GM18861 (cell line): ENCODE results near the gene DGAT2.
"Not testable (repeated sequence)": the region's sequence is repeated elsewhere in the genome, so short reads cannot be mapped to it uniquely, and the experiment has no call there.

Experiments used
- ATAC-seq: cut with Tn5 transposase; IDR thresholded peaks from one replicate; pipeline ENCODE4 v1.9.1; 2021; ENCODE audit not compliant: unreplicated experiment

DGAT2 gene

DNA sequence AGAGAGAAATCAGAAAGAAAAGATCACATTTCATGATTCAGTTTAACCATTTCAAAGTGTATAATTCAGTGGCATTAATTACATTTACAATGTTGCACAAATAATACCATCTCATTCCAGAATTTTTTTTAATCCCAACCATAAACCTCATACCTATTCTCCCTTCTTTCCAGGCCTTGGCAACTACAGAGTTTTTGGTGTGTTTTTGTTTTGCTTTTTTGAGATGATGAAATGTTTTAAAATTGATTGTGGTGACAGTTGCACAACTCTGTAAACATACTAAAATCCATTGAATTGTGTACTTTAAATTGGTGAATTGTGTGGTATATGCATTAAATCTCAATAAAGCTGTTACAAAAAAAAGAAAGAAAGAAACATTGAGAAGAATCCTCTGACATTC is 13.6 kb upstream of the DGAT2 start:
- not testable (repeated sequence) for ATAC-seq

DNA sequence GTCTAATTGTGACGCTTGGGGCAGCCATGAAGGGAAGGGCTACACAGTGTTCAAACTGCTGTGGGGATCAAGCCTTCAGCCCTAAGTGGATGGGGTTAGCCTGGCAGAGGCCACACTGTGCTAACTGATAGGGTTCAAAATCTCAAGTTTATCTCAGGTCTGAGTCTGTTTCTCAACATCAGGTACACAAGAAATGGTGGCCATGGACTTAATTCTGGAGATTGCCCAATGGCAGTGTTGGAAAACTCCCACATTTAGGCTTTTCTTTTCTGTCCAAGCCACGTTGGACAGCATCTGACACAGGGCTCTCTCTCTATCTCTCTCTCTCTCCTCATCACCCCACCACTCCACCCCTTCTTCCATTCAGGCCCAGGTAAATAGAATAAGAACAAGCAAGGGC is 10.9 kb upstream of the DGAT2 start:
- no peak for ATAC-seq

DNA sequence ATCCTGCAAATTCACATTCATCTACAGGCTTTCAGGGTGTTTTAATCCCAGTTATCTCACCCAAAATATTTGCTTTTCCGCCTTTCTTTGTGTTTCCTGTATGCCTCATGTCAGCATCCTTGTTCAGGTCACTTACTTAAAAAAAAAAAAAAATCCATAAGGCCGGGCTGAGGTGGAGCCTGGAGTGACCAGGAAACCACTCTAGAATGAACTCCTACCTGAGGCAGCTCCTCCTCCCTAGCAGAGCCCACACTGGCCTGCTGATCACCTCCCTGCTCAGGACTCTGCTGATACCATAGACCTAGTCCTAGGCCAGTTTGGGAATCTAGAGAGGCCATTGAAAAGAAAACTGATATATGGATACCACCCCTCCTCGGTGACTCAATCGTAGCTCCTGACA is 8.7 kb upstream of the DGAT2 start:
- ATAC-seq = no peak

DNA sequence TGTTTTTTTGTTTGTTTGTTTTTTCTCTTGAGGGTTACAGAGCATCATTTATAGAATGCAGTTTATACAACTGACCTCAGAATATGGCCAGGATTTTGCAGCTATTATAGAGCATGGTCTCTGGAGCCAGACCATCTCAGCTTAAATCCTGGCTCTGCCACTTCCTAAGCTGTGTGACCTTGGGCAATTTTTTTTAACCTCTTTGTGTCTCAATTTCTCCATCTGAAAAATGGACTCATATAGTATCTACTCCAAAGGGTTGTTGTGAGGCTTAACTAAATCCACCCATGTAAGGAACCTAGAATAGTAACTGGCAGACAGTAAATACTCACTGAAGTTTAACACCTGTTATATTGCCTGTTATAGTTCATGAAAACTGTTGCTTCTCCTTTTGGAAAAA is 8.3 kb upstream of the DGAT2 start:
- no peak for ATAC-seq

DNA sequence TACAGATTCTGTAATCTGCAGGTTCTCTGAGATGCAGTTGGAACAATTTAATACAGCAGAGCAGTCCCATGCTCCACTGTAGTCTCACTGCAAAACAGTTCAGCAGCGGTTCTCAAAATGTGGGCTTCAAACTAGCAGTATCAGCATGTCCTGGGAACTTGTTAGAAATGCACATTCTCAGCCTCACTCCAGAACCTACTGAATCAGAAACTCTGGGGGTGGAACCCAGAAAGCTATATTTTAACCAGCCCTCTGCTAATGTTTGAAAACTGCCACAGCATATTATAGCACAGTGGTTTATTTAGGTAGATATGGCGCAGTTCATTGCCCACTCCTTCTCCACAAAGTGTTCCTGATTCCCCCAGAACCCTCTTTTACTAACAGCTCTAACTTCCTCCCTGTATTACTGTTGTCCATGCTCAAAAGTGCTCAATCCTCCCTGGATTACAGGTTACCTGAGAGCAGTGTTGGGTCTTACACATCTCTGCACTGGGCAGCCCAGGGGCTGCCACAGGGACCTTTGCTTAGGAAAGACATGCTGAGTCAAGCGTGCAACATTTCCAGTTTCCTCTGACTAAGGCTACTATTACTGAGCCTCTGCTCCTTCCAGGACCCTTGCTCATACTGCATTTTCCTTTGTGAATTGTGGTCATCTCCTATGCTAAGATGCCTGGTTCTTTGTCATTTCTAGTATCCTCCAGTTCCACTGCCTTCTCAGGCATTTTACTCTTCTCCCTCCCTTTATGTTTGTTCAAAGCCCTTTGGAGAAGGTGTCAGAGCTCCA is 7.7 kb upstream of the DGAT2 start:
- ATAC-seq = no peak

DNA sequence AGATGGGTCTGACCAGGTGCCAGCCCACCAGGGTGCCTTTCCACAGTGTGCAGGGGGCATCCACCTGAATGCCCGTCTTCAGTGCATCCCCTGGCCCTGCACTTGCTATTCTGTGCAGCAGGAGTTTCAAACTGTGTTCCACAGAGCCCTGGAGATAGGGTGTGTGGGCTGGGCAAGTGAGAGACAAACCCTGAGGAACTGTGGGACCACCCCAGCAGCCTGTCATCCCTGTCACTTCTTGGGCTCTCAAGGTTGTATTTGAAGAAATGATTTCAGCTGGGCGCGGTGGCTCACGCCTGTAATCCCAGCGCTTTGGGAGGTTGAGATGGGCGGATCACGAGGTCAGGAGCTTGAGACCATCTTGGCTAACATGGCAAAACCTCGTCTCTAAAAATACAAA is 6.4 kb upstream of the DGAT2 start:
- ATAC-seq = no peak

DNA sequence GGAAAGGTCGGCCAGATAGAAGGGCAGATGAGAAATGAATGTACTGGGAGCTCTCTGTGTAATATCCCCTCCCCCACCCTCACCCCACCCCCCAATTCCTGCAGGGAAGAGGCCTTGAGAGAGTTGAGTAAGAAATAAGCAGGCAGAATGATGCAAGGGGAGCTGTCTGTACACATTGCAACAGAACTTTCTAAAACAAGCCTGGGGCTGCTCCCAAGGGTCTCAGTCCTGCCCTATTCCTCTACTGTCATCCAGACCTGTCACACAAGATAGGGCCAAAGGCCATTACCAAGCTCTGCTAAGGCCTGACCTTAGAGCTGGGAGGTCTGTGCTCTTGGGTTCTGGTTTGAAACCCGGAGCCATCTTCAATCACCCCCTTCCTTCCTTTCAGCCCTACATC is 5.7 kb upstream of the DGAT2 start:
- no peak for ATAC-seq

DNA sequence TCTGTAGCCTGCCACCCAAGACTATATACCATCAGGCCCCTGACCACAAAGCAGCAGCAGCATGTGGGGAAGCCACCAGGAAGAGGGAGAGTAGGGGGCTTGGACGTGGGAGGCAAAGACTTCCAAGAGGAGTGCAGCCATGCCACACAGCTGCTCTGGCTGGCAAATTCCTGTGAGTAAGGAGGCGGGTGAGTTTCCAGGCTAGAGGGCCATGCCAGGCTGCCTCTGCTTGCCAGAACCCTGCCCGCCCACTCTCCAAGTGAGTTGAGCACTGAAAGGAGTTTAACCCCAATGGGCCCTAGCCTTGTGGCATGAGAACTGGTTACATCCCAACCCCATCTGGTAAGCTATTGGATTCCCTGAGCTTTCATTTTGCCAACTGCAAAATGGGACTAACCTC is 4.7 kb upstream of the DGAT2 start:
- no peak for ATAC-seq

DNA sequence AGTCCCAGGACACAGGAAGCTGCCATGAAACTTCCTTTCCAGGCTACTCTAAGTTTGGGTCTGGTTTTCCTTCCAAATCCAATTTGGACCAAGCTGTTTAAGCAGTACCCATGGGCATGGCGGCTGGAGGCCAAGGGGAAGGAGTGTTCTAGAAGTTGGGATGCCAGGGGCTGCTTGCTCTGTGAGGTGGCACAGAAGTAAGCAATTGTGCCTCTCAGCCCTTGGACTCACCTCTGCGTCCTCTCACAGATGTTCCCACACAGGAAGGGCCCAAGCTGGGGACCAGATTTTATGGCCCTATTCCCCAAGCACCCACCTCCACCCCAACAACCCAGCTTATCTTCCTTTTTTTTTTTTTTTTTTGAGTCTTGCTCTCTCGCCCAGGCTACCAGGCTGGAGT is 3.5 kb upstream of the DGAT2 start:
- ATAC-seq = no peak

DNA sequence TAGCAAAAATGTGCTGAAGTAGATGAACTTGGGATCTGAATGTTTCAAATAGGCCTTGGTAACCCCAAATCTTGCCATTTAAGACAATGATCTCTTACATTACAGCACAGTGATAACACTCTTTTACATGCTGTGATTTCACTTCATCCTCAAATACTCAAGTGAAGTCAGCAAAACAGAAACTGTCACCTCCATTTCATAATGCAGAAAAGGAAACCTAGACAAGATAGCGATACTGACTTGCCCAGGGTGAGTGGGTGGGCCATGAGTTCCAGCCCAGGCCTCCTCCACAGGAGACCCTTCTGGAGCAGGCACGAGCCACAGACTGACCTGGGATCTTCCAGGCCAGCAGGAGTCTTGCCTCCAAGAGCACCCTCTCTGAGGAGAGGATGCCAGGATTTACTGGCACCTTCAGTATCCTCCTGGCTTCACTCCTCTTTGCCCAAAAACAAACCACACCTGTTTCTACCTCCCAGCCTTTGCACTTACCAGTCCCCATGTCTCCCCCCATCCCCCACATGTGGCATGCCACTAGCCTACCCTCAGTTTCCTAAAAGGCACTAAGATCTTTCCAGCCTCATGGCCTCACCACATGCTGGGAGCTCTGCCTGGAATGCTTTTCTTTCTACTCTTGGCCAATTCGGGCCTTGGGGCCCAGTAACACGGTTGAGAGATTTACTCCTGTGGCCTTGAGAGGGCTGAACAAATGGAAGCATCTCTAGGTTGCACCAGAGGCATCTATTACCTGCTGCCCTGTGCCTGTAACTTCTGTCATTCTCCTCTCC is 1.9 kb upstream of the DGAT2 start:
- no peak for ATAC-seq

DNA sequence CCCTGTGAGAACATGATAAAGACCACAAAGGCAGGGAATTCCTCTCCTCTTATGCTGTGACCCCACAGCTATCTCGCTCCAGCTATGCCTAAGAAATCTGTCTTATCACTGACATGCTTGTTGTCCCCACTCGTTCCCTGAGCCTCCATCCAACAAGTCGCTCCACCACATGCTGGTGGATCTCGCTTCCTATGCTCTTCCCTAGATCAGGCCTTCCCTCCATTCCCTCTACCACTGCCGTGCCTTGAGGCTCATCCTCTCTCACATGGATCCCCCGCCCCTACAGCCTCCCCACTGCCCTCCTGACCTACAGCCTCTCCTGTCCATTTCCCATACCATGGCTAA is 1.4 kb upstream of the DGAT2 start:
- no peak for ATAC-seq

DNA sequence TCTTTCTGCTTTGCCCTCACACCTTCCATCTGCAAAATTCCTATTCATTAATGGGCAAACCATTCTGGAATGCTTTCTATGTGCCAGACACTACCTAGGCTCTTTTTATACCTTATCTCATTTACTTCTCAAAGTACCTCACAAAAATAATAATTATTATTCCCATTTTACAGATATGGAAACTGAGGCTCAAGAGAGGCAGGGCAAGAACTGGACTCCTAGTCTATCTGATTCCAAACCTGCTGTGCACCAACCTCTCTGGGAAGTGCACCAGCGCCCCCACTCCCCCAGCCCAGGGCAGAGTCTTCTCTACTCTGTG is 826 bp upstream of the DGAT2 start:
- ATAC-seq = no peak

DNA sequence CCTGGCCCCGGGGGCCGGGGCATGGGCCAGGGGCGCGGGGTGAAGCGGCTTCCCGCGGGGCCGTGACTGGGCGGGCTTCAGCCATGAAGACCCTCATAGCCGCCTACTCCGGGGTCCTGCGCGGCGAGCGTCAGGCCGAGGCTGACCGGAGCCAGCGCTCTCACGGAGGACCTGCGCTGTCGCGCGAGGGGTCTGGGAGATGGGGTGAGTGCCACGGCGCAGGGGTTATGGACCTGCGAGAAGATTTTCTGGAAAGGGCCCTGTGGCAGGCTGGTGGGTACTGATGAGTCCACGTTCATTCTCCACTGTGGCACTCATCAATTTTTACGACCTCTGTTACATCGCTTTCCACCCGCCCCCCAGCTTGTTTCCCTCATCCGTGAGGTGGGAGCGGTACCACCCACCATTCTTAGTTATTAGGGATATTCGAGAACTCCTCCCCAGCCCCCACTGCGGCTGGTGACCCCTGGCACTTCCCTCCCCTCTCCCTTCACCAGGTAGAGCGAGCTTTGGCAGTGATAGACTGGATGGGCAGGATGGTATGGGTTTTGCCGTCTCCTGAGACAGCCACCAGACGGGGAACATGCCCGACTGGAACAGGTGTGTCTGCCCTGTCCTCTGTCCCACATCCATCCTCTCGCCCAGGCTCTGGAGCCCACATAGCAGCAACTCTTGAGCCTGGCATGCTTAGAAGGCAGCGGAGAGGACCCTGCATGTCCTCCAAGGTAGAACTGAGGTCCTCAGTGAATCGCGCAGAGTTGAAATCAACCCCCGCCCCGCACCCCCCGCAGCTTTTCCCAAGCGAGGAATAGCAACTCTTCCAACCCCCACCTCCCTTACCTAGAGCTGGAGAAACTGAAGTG is 562 bp downstream of the DGAT2 start:
- ATAC-seq = no peak

DNA sequence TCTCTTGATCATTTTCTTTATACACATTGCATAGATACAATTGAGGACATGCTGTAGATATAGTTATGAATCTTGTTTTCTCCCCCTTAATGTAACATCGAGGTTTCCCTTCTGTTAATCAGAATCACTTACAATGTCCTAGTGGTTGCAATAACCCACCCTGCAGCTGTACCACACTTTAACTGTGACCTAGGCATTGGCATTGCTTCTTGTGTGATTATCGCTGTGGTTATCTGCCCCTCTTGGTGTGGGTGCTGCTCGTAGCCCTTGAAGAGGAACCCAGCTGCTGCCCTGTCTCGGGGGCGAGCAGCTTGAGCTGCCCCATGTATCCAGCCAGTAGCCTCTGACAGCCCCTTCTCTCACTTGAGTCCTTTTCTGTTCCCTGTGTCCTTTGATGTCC is 1.5 kb downstream of the DGAT2 start:
- ATAC-seq = no peak

DNA sequence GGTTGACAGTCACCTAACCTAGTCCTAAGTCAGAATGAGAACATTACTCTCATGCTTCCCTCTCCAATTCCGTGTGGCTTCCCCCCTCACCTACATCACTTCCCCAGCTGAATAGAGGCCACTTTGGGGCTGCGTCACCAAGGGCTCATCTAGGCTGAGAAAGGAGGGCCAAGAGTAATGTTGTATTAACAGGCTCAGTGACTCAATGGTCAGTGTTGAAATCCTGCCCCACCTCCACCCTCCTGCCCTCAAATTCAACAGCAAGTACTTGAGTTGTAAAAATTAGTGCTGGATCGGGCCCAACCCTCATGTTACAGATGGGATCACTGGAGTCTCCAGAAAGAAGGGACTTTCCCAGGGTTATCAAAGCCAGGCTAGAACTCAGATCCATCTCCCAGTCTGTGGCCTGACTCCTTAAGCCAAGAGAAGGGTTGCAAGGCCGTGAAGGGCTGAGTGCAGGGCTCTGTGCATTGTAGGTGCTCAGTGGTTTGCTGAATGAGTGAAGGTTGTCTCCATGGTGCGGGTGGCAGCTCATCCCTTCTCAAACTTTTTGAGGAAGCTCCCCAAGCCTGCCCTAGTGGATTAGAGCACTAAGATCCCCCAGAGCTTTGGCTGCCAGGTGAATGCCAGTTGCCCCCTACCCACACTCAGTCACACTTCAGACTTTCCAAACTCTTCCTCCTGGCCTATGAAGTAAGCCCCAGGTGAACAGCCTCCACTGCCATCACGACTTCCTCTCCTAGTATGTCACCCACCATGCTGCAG is 3.2 kb downstream of the DGAT2 start:
- no peak for ATAC-seq

DNA sequence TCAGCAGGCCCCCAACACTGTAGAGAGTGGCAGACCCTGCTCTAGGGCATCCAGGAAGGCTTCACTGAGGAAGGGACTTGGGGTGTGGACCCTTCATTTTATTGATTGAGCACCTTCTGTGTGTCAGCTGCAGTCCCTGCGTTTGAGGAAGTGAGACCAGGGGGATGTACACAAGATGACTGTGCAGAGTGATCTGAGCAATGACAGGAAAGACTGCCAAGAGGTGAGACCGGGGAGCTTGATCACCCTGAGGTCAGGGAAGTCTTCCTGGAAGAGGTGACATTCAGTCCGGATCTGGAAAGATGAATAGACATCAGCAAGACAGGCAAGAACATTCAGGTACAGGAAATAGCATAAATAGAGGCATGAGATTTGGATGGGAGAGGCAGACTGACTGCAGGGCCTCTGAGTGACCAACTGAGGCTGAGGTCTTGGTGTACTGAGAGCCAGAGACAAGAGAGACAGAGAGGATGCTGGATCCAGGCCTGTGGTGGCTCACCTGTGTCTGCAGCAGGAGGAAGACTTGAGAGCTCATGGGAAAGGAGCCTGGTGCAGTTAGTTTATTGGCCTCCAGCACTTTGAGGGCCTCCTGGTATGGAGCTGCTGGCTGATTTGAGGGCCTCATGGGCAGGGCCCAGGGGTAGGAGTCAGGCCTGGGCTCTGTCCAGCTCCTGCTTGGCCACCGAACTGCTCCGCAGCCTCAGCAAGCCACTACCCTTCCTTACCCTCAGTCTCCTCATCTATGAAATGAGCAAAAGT is 5.2 kb downstream of the DGAT2 start:
- peak; percentile 78 for ATAC-seq

DNA sequence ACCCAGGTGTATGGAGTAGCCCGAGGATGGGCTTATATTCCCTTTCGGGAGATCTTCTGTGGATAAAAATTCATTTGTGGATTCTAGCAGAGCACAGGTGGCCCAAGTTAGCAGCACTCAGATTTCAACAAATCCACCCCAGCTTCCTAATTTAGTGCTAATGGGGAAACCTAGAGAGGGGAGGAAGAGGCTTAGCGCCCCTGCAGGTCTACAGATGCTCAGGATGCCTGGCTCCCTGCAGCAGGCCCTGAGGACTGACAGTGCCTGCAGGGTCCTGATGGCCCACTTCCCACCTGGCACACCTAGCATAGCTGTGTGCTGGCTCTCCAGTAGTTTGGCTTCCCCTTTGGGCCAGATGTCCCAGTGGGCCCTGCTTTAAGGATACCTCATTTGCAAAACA is 6.5 kb downstream of the DGAT2 start:
- ATAC-seq = no peak

DNA sequence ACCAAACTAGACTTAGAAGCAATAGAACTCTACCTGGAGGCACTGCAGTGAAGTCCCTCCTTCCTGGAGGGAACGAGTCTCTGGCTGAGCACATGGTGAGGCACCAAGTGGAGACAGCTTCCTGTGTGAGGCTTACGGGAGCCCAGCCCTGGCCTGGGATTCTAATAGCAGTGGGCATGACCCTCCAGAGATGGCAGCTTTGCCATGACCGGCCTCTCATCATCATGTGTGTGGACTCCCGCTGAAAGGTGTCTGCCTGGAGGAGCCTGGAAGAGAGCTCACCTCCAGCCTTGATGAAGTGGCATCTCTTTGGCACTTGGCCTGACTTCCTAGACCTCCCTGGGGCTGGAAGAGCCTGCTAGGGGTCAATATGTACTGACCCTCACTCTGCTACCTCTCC is 8.0 kb downstream of the DGAT2 start:
- ATAC-seq = no peak

DNA sequence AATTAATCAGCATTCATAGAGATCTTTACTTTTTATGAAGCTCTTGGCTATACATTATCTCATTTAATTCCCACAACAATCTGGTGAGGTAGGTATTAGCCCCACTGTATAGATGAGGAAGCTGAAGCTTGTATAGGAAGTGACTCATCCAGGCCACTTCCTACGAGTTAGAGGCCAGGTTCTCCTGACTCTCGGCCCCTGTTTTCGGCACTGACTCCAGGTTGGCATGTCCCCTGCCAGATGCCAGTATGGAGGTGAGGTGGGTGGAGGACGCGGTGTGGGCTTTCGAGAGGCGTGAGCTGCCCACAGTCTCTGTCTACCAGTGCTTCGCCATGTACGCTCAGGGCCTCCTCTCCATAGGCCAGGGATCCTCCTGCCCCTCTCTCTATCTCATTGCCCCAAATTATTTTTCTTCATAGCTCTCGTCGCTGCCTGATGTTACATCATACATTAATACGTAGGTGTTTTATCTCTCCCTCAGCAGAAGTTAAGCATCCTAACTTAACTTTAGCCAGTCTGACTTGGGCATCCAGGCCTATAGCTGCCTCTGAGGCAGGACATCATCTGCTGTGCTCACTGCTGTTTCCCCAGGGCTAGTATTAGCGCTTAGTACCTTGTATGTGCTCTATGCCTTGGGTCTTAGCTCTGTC is 9.0 kb downstream of the DGAT2 start:
- ATAC-seq = no peak

DNA sequence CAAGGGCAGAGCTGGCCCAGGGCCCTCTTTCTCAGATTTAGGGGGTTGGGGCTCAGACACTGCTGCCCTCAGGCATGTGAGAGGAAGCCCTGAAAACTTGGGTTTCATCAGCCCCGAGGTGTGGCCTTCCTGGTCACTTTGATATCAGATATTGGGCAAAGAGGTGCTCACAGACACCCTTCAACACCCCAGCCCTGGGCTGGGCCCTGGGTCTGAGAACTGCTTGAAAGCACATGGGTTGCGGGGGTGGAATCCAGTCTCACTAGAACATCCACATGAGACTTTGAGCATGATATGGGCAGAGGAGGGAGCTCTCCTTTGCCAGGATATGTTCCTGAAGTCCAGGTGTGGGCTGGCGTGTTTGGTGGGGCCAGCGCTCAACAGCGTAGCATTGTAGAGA is 10.4 kb downstream of the DGAT2 start:
- no peak for ATAC-seq
